ENCODE measurements around the gene FNIP2. TPM values are rescaled to one million over a fixed set of nuclear protein-coding genes. Genes with fewer than 3 reads are reported as not detected.

FNIP2 gene
- total and polyA plus RNA-seq, 3 donors from 2014 or later, result 23.5 to 28.4 (median 25.0) TPM

- 77 to 86% methylated on average over 5 of the region's 5 CpGs for WGBS, 2 donors
- no peak overlapping the region for H3K4me3 ChIP-seq
- no peaks in the 10 kb centered on the region for H3K9me3 ChIP-seq
- H3K27ac ChIP-seq, result no peak overlapping the region
- no peak for TF ChIP-seq CTCF (IDR thresholded peaks at IDR 0.05)
- no peak for TF ChIP-seq POLR2A (IDR thresholded peaks at IDR 0.05)
- DNase-seq, result no peak
- intact Hi-C loops (cut with DNase I; ENCODE audit: low total_unique reads), result no loop called here
- H3K27me3 ChIP-seq, result no peaks in the 10 kb centered on the region
- no peaks in the 10 kb centered on the region for H3K36me3 ChIP-seq (ENCODE audit: low read depth, missing control alignments)
- H3K4me1 ChIP-seq, result no peaks in the 10 kb centered on the region
These were observed 161.3 kb downstream of the FNIP2 start for GRCh38 chr4:158929939-158930638.

- Histone ChIP-seq H3K27me3 (no peaks in the 10 kb centered on the region), H3K4me1 (no peaks in the 10 kb centered on the region)
- intact Hi-C loops (cut with DNase I; ENCODE audit: low total_unique reads), result no loop called here
These were observed 161.8 kb downstream of the FNIP2 start for GRCh38 chr4:158930639-158930972.

GRCh38 chr4:158933236-158933635 is 164.4 kb downstream of the FNIP2 start:
- H3K4me3 ChIP-seq, result no peak overlapping the region
- WGBS, 2 donors, result 54 to 79% methylated on average over 2 of the region's 2 CpGs
- TF ChIP-seq POLR2A (IDR thresholded peaks at IDR 0.05), result no peak
- TF ChIP-seq CTCF (IDR thresholded peaks at IDR 0.05), result no peak
- H3K27ac ChIP-seq, result no peak overlapping the region
- DNase-seq, result no peak
- intact Hi-C loops (cut with DNase I; ENCODE audit: low total_unique reads), result no loop called here
- no peaks in the 10 kb centered on the region for H3K4me1 ChIP-seq
- H3K36me3 ChIP-seq (ENCODE audit: low read depth, missing control alignments), result no peaks in the 10 kb centered on the region
- H3K27me3 ChIP-seq, result no peaks in the 10 kb centered on the region
- H3K9me3 ChIP-seq, result no peaks in the 10 kb centered on the region

More at GRCh38 chr4:158930639-158930972, 161.8 kb downstream of the FNIP2 start:
- H3K9me3 ChIP-seq, result no peaks in the 10 kb centered on the region
- H3K27ac ChIP-seq, result no peak overlapping the region
- DNase-seq, result no peak
- H3K4me3 ChIP-seq, result no peak overlapping the region
- no peaks in the 10 kb centered on the region for H3K36me3 ChIP-seq (ENCODE audit: low read depth, missing control alignments)
- TF ChIP-seq POLR2A (IDR thresholded peaks at IDR 0.05) (no peak), CTCF (IDR thresholded peaks at IDR 0.05) (no peak)

- no peaks in the 10 kb centered on the region for H3K27me3 ChIP-seq
- TF ChIP-seq CTCF (IDR thresholded peaks at IDR 0.05) (no peak), POLR2A (IDR thresholded peaks at IDR 0.05) (no peak)
- intact Hi-C loops (cut with DNase I; ENCODE audit: low total_unique reads), result no loop called here
- DNase-seq, result no peak
- no peaks in the 10 kb centered on the region for H3K4me1 ChIP-seq
- H3K27ac ChIP-seq, result no peak overlapping the region
- H3K9me3 ChIP-seq, result no peaks in the 10 kb centered on the region
- 88 to 93% methylated on average over 6 of the region's 6 CpGs for WGBS, 2 donors
- H3K36me3 ChIP-seq (ENCODE audit: low read depth, missing control alignments), result no peaks in the 10 kb centered on the region
- H3K4me3 ChIP-seq, result no peak overlapping the region
These were observed 166.3 kb downstream of the FNIP2 start for GRCh38 chr4:158934996-158935669.

GRCh38 chr4:158936238-158936637 is 167.4 kb downstream of the FNIP2 start:
- intact Hi-C loops (cut with DNase I; ENCODE audit: low total_unique reads), result no loop called here
- WGBS, 2 donors, result 52 to 73% methylated on average over 6 of the region's 6 CpGs
- H3K4me1 ChIP-seq, result no peaks in the 10 kb centered on the region

More at GRCh38 chr4:158936238-158936637, 167.4 kb downstream of the FNIP2 start:
- H3K27ac ChIP-seq, result peak overlapping the region in 1 of 2 donors; percentile 32
- no peak for DNase-seq
- H3K9me3 ChIP-seq, result no peaks in the 10 kb centered on the region
- no peak overlapping the region for H3K4me3 ChIP-seq
- TF ChIP-seq CTCF (IDR thresholded peaks at IDR 0.05) (no peak), POLR2A (IDR thresholded peaks at IDR 0.05) (no peak)
- no peaks in the 10 kb centered on the region for H3K27me3 ChIP-seq
- no peaks in the 10 kb centered on the region for H3K36me3 ChIP-seq (ENCODE audit: low read depth, missing control alignments)

Data from testis (tissue), 3 donors.